ENCODE results near the gene SBSN. TPM values are rescaled to one million over a fixed set of nuclear protein-coding genes. Genes with fewer than 3 reads are reported as not detected.

SBSN gene
- total RNA-seq, 1 experiment from 2014 or later = 0.15 TPM

DNA sequence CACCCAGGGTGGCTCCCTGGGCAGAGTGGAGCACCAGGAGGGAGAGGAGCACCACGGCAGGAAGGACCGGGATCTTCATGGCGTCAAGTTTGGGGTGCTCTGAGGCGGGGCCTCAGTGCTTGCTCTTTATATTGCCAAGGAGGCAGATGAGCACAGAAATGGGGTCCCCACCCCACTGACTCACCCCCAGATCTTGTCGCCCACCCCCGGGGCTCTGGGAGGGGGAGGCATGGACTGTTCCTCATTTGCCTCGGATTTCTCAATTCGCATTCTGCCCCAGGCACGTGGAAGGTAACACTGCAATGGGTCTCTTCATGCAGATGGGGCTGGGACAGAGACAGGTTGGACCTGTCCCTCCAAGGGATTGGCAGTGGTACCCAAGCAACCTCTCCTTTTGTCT is 37.7 kb downstream of the SBSN start, which contains the start of gene KRTDAP:
TSS of gene KRTDAP (minus strand) at position 101 of the 400 bp plus-strand sequence. CDS start at position 79, 22 bp downstream.
- H2AK5ac ChIP-seq (ENCODE audit: insufficient read length, low read length) = no peak within 1 kb of the TSS
- H3K79me2 ChIP-seq (ENCODE audit: insufficient read depth, low read length) = no peaks in the 10 kb centered on the region
- no peaks in the 10 kb centered on the region for H4K20me1 ChIP-seq (ENCODE audit: control insufficient read depth, insufficient read depth, insufficient read length)
- H3K14ac ChIP-seq (ENCODE audit: insufficient read depth, low read length) = no peak within 1 kb of the TSS; the same call in 1 of the 2 replicates
- no peak within 1 kb of the TSS for H3K18ac ChIP-seq (ENCODE audit: insufficient read length, low read depth, low read length)
- peaks cover 54% of the 10 kb centered on the region for H3K27me3 Mint-ChIP-seq (ENCODE audit: low read depth)
- H3K27me3 ChIP-seq (ENCODE audit: insufficient read depth, low read length) = no peaks in the 10 kb centered on the region
- H3K56ac ChIP-seq (ENCODE audit: insufficient read length, low read depth, low read length) = no peak within 1 kb of the TSS
- no peak within 1 kb of the TSS for H2AFZ ChIP-seq (ENCODE audit: low read length)
- no peak within 1 kb of the TSS for H2BK20ac ChIP-seq (ENCODE audit: low read depth, low read length, poor library complexity, severe bottlenecking)
- no peak within 1 kb of the TSS for H4K8ac ChIP-seq (replicated peaks; ENCODE audit: insufficient read length, low read depth, low read length)
- H3K9ac ChIP-seq (ENCODE audit: extremely low read depth, insufficient read length, low read length) = no peak within 1 kb of the TSS
- H3K23ac ChIP-seq (ENCODE audit: insufficient read length, low read depth, low read length) = no peak within 1 kb of the TSS
- peaks cover 5% of the 10 kb centered on the region in 2 experiments for H3K4me1 Mint-ChIP-seq
- H3K36me3 Mint-ChIP-seq (ENCODE audit: insufficient read depth in 1 of 3, low read depth in 3 of 3) = no peaks in the 10 kb centered on the region
- DNase-seq = no peak
- H3K27ac Mint-ChIP-seq = no peak within 1 kb of the TSS
- no peak within 1 kb of the TSS for H3T11ph ChIP-seq (ENCODE audit: low read length)
- no peak within 1 kb of the TSS for H4K91ac ChIP-seq (ENCODE audit: insufficient read length, low read depth, low read length)
- no peak within 1 kb of the TSS for H2BK12ac ChIP-seq (ENCODE audit: insufficient read length, low read depth, low read length)
- WGBS (ENCODE audit: extremely low coverage, insufficient read length, low lambda C conversion rate) = no CpG with 5 or more reads among the region's 9 CpGs
- no peak within 1 kb of the TSS for H3K27ac ChIP-seq (ENCODE audit: insufficient read length, low read depth, low read length)
- H2BK15ac ChIP-seq (ENCODE audit: low read depth, low read length) = no peak within 1 kb of the TSS
- no peaks in the 10 kb centered on the region for H3K23me2 ChIP-seq (ENCODE audit: insufficient read length, low read depth, low read length, poor library complexity, severe bottlenecking)
- H2BK5ac ChIP-seq (ENCODE audit: insufficient read length, low read length) = no peak within 1 kb of the TSS
- no peaks in the 10 kb centered on the region for H3K79me1 ChIP-seq (ENCODE audit: insufficient read depth, low read depth, low read length, poor library complexity, severe bottlenecking)
- no peak within 1 kb of the TSS for H2BK120ac ChIP-seq (ENCODE audit: low read depth, low read length, poor library complexity, severe bottlenecking)
- H3K4ac ChIP-seq (ENCODE audit: low read depth, low read length) = no peak within 1 kb of the TSS
- TF ChIP-seq, protein P1, sequence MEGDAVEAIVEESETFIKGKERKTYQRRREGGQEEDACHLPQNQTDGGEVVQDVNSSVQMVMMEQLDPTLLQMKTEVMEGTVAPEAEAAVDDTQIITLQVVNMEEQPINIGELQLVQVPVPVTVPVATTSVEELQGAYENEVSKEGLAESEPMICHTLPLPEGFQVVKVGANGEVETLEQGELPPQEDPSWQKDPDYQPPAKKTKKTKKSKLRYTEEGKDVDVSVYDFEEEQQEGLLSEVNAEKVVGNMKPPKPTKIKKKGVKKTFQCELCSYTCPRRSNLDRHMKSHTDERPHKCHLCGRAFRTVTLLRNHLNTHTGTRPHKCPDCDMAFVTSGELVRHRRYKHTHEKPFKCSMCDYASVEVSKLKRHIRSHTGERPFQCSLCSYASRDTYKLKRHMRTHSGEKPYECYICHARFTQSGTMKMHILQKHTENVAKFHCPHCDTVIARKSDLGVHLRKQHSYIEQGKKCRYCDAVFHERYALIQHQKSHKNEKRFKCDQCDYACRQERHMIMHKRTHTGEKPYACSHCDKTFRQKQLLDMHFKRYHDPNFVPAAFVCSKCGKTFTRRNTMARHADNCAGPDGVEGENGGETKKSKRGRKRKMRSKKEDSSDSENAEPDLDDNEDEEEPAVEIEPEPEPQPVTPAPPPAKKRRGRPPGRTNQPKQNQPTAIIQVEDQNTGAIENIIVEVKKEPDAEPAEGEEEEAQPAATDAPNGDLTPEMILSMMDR (conservative IDR thresholded peaks at IDR 0.05) = no peak
- H3K9me3 Mint-ChIP-seq = no peaks in the 10 kb centered on the region
- H3K4me1 ChIP-seq (ENCODE audit: insufficient read depth, low read length) = no peaks in the 10 kb centered on the region
- H3K4me3 Mint-ChIP-seq = no peak within 1 kb of the TSS
- H3K4me2 ChIP-seq (ENCODE audit: insufficient read depth, insufficient read length, low read length) = no peak within 1 kb of the TSS
- no peaks in the 10 kb centered on the region for H3K9me3 ChIP-seq (ENCODE audit: control insufficient read depth, low read depth, low read length)
- no peak within 1 kb of the TSS for H4K5ac ChIP-seq (ENCODE audit: insufficient read length, low read depth, low read length)
